Hematopoietic multipotent progenitor cell treated with erythropoietin and hydrocortisone succinate and interleukin-3 and kit ligand, for 15 days (in vitro differentiated cells): ENCODE measurements around the gene CLCN3.
"Not testable (repeated sequence)": the region's sequence is repeated elsewhere in the genome, so short reads cannot be mapped to it uniquely, and the experiment has no call there.

Experiments used
- DNase-seq: peaks from one replicate; pipeline ENCODE4 v3.0.0-alpha.2; 2015; ENCODE audit warnings: low spot score

Gene CLCN3

GRCh38 chr4:169707958-169708643 lies 87.7 kb downstream of the CLCN3 start:
- no peak for DNase-seq

- DNase-seq, result no peak
These were observed 95.4 kb downstream of the CLCN3 start for GRCh38 chr4:169715826-169716225.

GRCh38 chr4:169716677-169717076 lies 96.3 kb downstream of the CLCN3 start:
- DNase-seq, result no peak

GRCh38 chr4:169720529-169720928 lies 100.2 kb downstream of the CLCN3 start:
- DNase-seq, result no peak

GRCh38 chr4:169723207-169723965 lies 103.0 kb downstream of the CLCN3 start:
- peak; percentile 39 for DNase-seq

- no peak for DNase-seq
These were observed 103.9 kb downstream of the CLCN3 start for GRCh38 chr4:169724260-169724659.

GRCh38 chr4:169727616-169728015 lies 107.2 kb downstream of the CLCN3 start:
- no peak for DNase-seq

- DNase-seq, result no peak
These were observed 110.2 kb downstream of the CLCN3 start for GRCh38 chr4:169730564-169730963.

- DNase-seq, result not testable (repeated sequence)
These were observed 118.2 kb downstream of the CLCN3 start for GRCh38 chr4:169738604-169739003.

- DNase-seq, result no peak
These were observed 121.2 kb downstream of the CLCN3 start for GRCh38 chr4:169741569-169741968.

- DNase-seq, result no peak
These were observed 124.2 kb downstream of the CLCN3 start for GRCh38 chr4:169744601-169745000.

- no peak for DNase-seq
These were observed 124.9 kb downstream of the CLCN3 start for GRCh38 chr4:169745291-169745690.

GRCh38 chr4:169756971-169757574 lies 136.7 kb downstream of the CLCN3 start:
- DNase-seq, result no peak

GRCh38 chr4:169757575-169758184 lies 137.3 kb downstream of the CLCN3 start, which contains the start of gene HPF1:
TSS of gene HPF1 (minus strand) at chr4:169757944. CDS start at chr4:169757877, 67 bp downstream.
- peak; percentile 97 for DNase-seq

- no peak for DNase-seq
These were observed 138.1 kb downstream of the CLCN3 start for GRCh38 chr4:169758401-169758962.

- no peak for DNase-seq
These were observed 141.5 kb downstream of the CLCN3 start for GRCh38 chr4:169761846-169762245.

GRCh38 chr4:169765835-169766234 lies 145.5 kb downstream of the CLCN3 start:
- no peak for DNase-seq

- DNase-seq, result no peak
These were observed 146.4 kb downstream of the CLCN3 start for GRCh38 chr4:169766741-169767140.

- no peak for DNase-seq
These were observed 148.0 kb downstream of the CLCN3 start for GRCh38 chr4:169768385-169768784.

- no peak for DNase-seq
These were observed 150.0 kb downstream of the CLCN3 start for GRCh38 chr4:169770416-169770815.

- DNase-seq, result not testable (repeated sequence)
These were observed 151.2 kb downstream of the CLCN3 start for GRCh38 chr4:169771556-169772080.
